Measurements from ENCODE around the gene HAND2.
A peak's percentile ranks its signal among the peaks of the same experiment; 100 is the strongest.

Gene HAND2

GRCh38 chr4:173508386-173509035 lies 21.5 kb downstream of the HAND2 start:
- TF ChIP-seq CTCF (IDR thresholded peaks at IDR 0.05; ENCODE audit: low read length, missing control alignments) = no peak
- no peak for DNase-seq (ENCODE audit: low read depth)
- peak overlapping the region; percentile 57 for H3K4me3 ChIP-seq (replicated peaks; ENCODE audit: low read depth, low read length)

- DNase-seq (ENCODE audit: low read depth) = no peak
- TF ChIP-seq CTCF (IDR thresholded peaks at IDR 0.05; ENCODE audit: low read length, missing control alignments) = no peak
Observed at GRCh38 chr4:173507471-173508385, 22.3 kb downstream of the HAND2 start.

GRCh38 chr4:173506597-173507211 lies 23.3 kb downstream of the HAND2 start:
- no peak for DNase-seq (ENCODE audit: low read depth)
- H3K4me3 ChIP-seq (replicated peaks; ENCODE audit: low read depth, low read length) = no peak overlapping the region
- TF ChIP-seq CTCF (IDR thresholded peaks at IDR 0.05; ENCODE audit: low read length, missing control alignments) = no peak

More at GRCh38 chr4:173507471-173508385, 22.3 kb downstream of the HAND2 start:
- H3K4me3 ChIP-seq (replicated peaks; ENCODE audit: low read depth, low read length) = no peak overlapping the region

GRCh38 chr4:173505924-173506518 lies 24.0 kb downstream of the HAND2 start:
- no peak overlapping the region for H3K4me3 ChIP-seq (replicated peaks; ENCODE audit: low read depth, low read length)
- peak; percentile 94 for TF ChIP-seq CTCF (IDR thresholded peaks at IDR 0.05; ENCODE audit: low read length, missing control alignments)
- peak; percentile 77 for DNase-seq (ENCODE audit: low read depth)

- no peak overlapping the region for H3K4me3 ChIP-seq (replicated peaks; ENCODE audit: low read depth, low read length)
- DNase-seq (ENCODE audit: low read depth) = peak; percentile 40
- TF ChIP-seq CTCF (IDR thresholded peaks at IDR 0.05; ENCODE audit: low read length, missing control alignments) = no peak
Observed at GRCh38 chr4:173504181-173504503, 25.9 kb downstream of the HAND2 start.

- no peak overlapping the region for H3K4me3 ChIP-seq (replicated peaks; ENCODE audit: low read depth, low read length)
- TF ChIP-seq CTCF (IDR thresholded peaks at IDR 0.05; ENCODE audit: low read length, missing control alignments) = no peak
- DNase-seq (ENCODE audit: low read depth) = no peak
Observed at GRCh38 chr4:173503330-173504180, 26.5 kb downstream of the HAND2 start.

All from fibroblast of pulmonary artery (primary cell).